Measurements from ENCODE around the gene ZBTB26.
A peak's percentile ranks its signal among the peaks of the same experiment; 100 is the strongest.
"Not testable (repeated sequence)": the region's sequence is repeated elsewhere in the genome, so short reads cannot be mapped to it uniquely, and the experiment has no call there.

The ZBTB26 gene

GRCh38 chr9:122904466-122904822 is 26.9 kb downstream of the ZBTB26 start:
- H3K4me1 Mint-ChIP-seq = peaks cover 4% of the 10 kb centered on the region
- H3K4me3 Mint-ChIP-seq = peak overlapping the region; percentile 87
- H3K36me3 Mint-ChIP-seq = peaks cover 57% of the 10 kb centered on the region
- ATAC-seq = peak; percentile 27
- no peak for DNase-seq (ENCODE audit: low spot score in 2 of 2)
- H3K9me3 Mint-ChIP-seq = no peaks in the 10 kb centered on the region
- H3K27ac Mint-ChIP-seq = peak overlapping the region; percentile 96

- Mint-ChIP-seq H3K36me3 (peaks cover 72% of the 10 kb centered on the region), H3K27ac (peak overlapping the region; percentile 48), H3K4me1 (peaks cover 18% of the 10 kb centered on the region), H3K9me3 (no peaks in the 10 kb centered on the region), H3K4me3 (peak overlapping the region; percentile 87)
- no peak for ATAC-seq
- DNase-seq (ENCODE audit: low spot score in 2 of 2) = no peak
Observed at GRCh38 chr9:122900791-122901190, 30.5 kb downstream of the ZBTB26 start.

GRCh38 chr9:122897969-122898368 is 33.3 kb downstream of the ZBTB26 start:
- Mint-ChIP-seq H3K27ac (peak overlapping the region; percentile 6), H3K9me3 (no peaks in the 10 kb centered on the region), H3K4me1 (peaks cover 22% of the 10 kb centered on the region), H3K36me3 (peaks cover 81% of the 10 kb centered on the region), H3K4me3 (peak overlapping the region; percentile 1)
- peak; percentile 72 for ATAC-seq
- no peak for DNase-seq (ENCODE audit: low spot score in 2 of 2)

GRCh38 chr9:122888480-122888879 is 42.8 kb downstream of the ZBTB26 start:
- DNase-seq (ENCODE audit: low spot score in 2 of 2) (no peak), ATAC-seq (no peak)
- peaks cover 99% of the 10 kb centered on the region for H3K36me3 Mint-ChIP-seq
- H3K4me3 Mint-ChIP-seq = no peak overlapping the region
- no peak overlapping the region for H3K27ac Mint-ChIP-seq
- no peaks in the 10 kb centered on the region for H3K9me3 Mint-ChIP-seq
- H3K4me1 Mint-ChIP-seq = no peaks in the 10 kb centered on the region

- Mint-ChIP-seq H3K9me3 (no peaks in the 10 kb centered on the region), H3K4me1 (no peaks in the 10 kb centered on the region), H3K36me3 (peaks cover 98% of the 10 kb centered on the region), H3K4me3 (no peak overlapping the region), H3K27ac (peak overlapping the region; percentile 78)
- DNase-seq (ENCODE audit: low spot score in 2 of 2) (no peak), ATAC-seq (no peak)
Observed at GRCh38 chr9:122883125-122883524, 48.2 kb downstream of the ZBTB26 start.

- no peak for ATAC-seq
- no peaks in the 10 kb centered on the region for H3K4me1 Mint-ChIP-seq
- no peak for DNase-seq (ENCODE audit: low spot score in 2 of 2)
- no peaks in the 10 kb centered on the region for H3K9me3 Mint-ChIP-seq
- H3K36me3 Mint-ChIP-seq = peaks cover 98% of the 10 kb centered on the region
- H3K27ac Mint-ChIP-seq = no peak overlapping the region
- H3K4me3 Mint-ChIP-seq = no peak overlapping the region
Observed at GRCh38 chr9:122879443-122879842, 51.9 kb downstream of the ZBTB26 start.

- H3K4me1 Mint-ChIP-seq = no peaks in the 10 kb centered on the region
- peak overlapping the region; percentile 2 for H3K27ac Mint-ChIP-seq
- H3K36me3 Mint-ChIP-seq = peaks cover 100% of the 10 kb centered on the region
- no peak for ATAC-seq
- no peak for DNase-seq (ENCODE audit: low spot score in 2 of 2)
- H3K4me3 Mint-ChIP-seq = no peak overlapping the region
- no peaks in the 10 kb centered on the region for H3K9me3 Mint-ChIP-seq
Observed at GRCh38 chr9:122875523-122875922, 55.8 kb downstream of the ZBTB26 start.

- H3K4me1 Mint-ChIP-seq; H3K27ac Mint-ChIP-seq; DNase-seq (ENCODE audit: low spot score in 2 of 2); ATAC-seq; H3K9me3 Mint-ChIP-seq; H3K4me3 Mint-ChIP-seq: not testable (repeated sequence)
- peaks cover 80% of the 10 kb centered on the region for H3K36me3 Mint-ChIP-seq
Observed at GRCh38 chr9:122867276-122867675, 64.0 kb downstream of the ZBTB26 start.

- no peak overlapping the region for H3K27ac Mint-ChIP-seq
- no peaks in the 10 kb centered on the region for H3K9me3 Mint-ChIP-seq
- ATAC-seq (no peak), DNase-seq (ENCODE audit: low spot score in 2 of 2) (no peak)
- no peak overlapping the region for H3K4me3 Mint-ChIP-seq
- H3K36me3 Mint-ChIP-seq = peaks cover 80% of the 10 kb centered on the region
- H3K4me1 Mint-ChIP-seq = no peaks in the 10 kb centered on the region
Observed at GRCh38 chr9:122866079-122866478, 65.2 kb downstream of the ZBTB26 start.

Data from stimulated activated effector memory CD8-positive, alpha-beta T cell treated with anti-CD3 and anti-CD28 coated beads, Interleukin-12 subunit alpha, Interleukin-12 subunit beta, amount 100 ng/mL, for 72 hours (primary cell).